GM19240 (cell line): ENCODE measurements around the gene VSIG1.

Source experiments
- DNase-seq: peaks from one replicate; pipeline ENCODE4 v3.0.0; 2011; ENCODE audit warnings: low spot score; ENCODE audit not compliant: insufficient read length

Gene VSIG1

GRCh38 chrX:108044554-108045256 lies at the start of gene VSIG1:
VSIG1 (plus strand) TSS chrX:108045065; CDS start chrX:108045131, 66 bp downstream.
- no peak for DNase-seq

GRCh38 chrX:107996124-107996523 lies 48.7 kb upstream of the VSIG1 start:
- no peak for DNase-seq

- no peak for DNase-seq
These were observed 44.1 kb upstream of the VSIG1 start for GRCh38 chrX:108000751-108001150.

GRCh38 chrX:108001218-108001814 lies 43.5 kb upstream of the VSIG1 start:
- DNase-seq, result peak; percentile 17

GRCh38 chrX:108018656-108019381 lies 26.0 kb upstream of the VSIG1 start:
- DNase-seq, result no peak

- no peak for DNase-seq
These were observed 25.4 kb upstream of the VSIG1 start for GRCh38 chrX:108019382-108019875.

- DNase-seq, result no peak
These were observed 24.2 kb upstream of the VSIG1 start for GRCh38 chrX:108020631-108021030.

GRCh38 chrX:108022491-108023089 lies 22.3 kb upstream of the VSIG1 start:
- no peak for DNase-seq

- DNase-seq, result no peak
These were observed 19.5 kb upstream of the VSIG1 start for GRCh38 chrX:108025376-108025775.

GRCh38 chrX:108025954-108026600 lies 18.8 kb upstream of the VSIG1 start:
- no peak for DNase-seq

- DNase-seq, result no peak
These were observed 16.0 kb upstream of the VSIG1 start for GRCh38 chrX:108028854-108029253.

- DNase-seq, result no peak
These were observed 14.7 kb upstream of the VSIG1 start for GRCh38 chrX:108029928-108030711.

- DNase-seq, result no peak
These were observed 11.9 kb upstream of the VSIG1 start for GRCh38 chrX:108032944-108033343.

GRCh38 chrX:108033890-108034289 lies 11.0 kb upstream of the VSIG1 start:
- DNase-seq, result no peak

GRCh38 chrX:108034725-108035124 lies 10.1 kb upstream of the VSIG1 start:
- DNase-seq, result no peak

GRCh38 chrX:108036298-108036973 lies 8.4 kb upstream of the VSIG1 start:
- DNase-seq, result no peak

- no peak for DNase-seq
These were observed 4.8 kb downstream of the VSIG1 start for GRCh38 chrX:108049649-108050048.

- DNase-seq, result no peak
These were observed 8.4 kb downstream of the VSIG1 start for GRCh38 chrX:108053218-108053617.

GRCh38 chrX:108055546-108055945 lies 10.7 kb downstream of the VSIG1 start:
- DNase-seq, result no peak

- no peak for DNase-seq
These were observed 14.9 kb downstream of the VSIG1 start for GRCh38 chrX:108059801-108060200.
